ENCODE results near the gene PRDX5.

GRCh38 chr11:64304316-64305072 lies 13.4 kb upstream of the PRDX5 start:
- TF ChIP-seq CTCF (IDR thresholded peaks at IDR 0.05) (peak in 3 of 4 experiments; percentile 89 to 90 (median 89)), POLR2A (IDR thresholded peaks at IDR 0.05) (peak in 1 of 2 donors; percentile 24)
